Gastroesophageal sphincter (tissue), 3 donors: Measurements from ENCODE around the gene ADGRE3.

ENCODE experiments used
- EP300 ChIP-seq: sonication (generic); formaldehyde crosslinking; IDR thresholded peaks from one replicate; pipeline ENCODE4 v1.6.1; 2017; ENCODE audit warnings: antibody characterized with exemption, mild to moderate bottlenecking
- TF ChIP-seq, protein P1 (sequence below), 4 experiments: fragments of 200-600 bp in 2 of 4; fragments of 450-650 bp in 2 of 4; sonication (generic) in 1 of 4; IDR thresholded peaks; one replicate each; pipeline ENCODE4 v1.5.1; 2017 to 2019; ENCODE audit warnings: antibody characterized with exemption in 4 of 4, mild to moderate bottlenecking in 2 of 4, moderate library complexity in 2 of 4

DNA sequence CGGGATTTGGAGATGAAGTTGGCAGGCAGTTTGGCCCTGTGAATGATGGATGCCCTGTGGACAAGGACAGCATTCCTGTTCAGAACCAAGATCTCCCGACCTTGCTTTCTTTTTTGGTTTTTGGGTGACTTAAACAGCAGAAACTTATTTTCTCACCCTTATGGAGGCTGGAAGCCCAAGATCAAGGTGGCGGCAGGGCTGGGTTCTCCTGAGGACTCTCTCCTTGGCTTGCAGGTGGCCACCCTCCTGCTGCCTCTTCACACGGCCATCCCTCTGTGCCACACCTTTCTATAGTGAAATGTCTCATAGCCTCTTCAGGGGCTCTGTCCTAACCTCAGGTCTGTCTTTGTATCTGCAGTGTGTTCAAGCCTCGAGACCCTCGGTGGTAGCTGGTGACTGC is 29.2 kb upstream of the ADGRE3 start:
- TF ChIP-seq, protein P1, sequence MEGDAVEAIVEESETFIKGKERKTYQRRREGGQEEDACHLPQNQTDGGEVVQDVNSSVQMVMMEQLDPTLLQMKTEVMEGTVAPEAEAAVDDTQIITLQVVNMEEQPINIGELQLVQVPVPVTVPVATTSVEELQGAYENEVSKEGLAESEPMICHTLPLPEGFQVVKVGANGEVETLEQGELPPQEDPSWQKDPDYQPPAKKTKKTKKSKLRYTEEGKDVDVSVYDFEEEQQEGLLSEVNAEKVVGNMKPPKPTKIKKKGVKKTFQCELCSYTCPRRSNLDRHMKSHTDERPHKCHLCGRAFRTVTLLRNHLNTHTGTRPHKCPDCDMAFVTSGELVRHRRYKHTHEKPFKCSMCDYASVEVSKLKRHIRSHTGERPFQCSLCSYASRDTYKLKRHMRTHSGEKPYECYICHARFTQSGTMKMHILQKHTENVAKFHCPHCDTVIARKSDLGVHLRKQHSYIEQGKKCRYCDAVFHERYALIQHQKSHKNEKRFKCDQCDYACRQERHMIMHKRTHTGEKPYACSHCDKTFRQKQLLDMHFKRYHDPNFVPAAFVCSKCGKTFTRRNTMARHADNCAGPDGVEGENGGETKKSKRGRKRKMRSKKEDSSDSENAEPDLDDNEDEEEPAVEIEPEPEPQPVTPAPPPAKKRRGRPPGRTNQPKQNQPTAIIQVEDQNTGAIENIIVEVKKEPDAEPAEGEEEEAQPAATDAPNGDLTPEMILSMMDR (IDR thresholded peaks at IDR 0.05), result no peak
- TF ChIP-seq EP300, result no peak
